Chondrocyte (in vitro differentiated cells): ENCODE results near the gene XRCC1. TPM values are rescaled to one million over a fixed set of nuclear protein-coding genes. Genes with fewer than 3 reads are reported as not detected.

ENCODE experiments used
- DNase-seq: peaks from one replicate; pipeline ENCODE4 v3.0.0; 2021; ENCODE audit warnings: mixed read lengths, low spot score
- H3K27ac Mint-ChIP-seq: one replicate; pipeline ENCODE4 v1.8.0; 2021; ENCODE audit warnings: mild to moderate bottlenecking, moderate library complexity, mixed read lengths; ENCODE audit not compliant: unreplicated experiment
- H3K27me3 Mint-ChIP-seq: 2 replicates; pipeline ENCODE4 v1.8.0; 2021; ENCODE audit warnings: low read depth, mixed read lengths
- H3K36me3 Mint-ChIP-seq: 2 replicates; pipeline ENCODE4 v1.8.0; 2021; ENCODE audit warnings: low read depth, mixed read lengths
- H3K4me1 Mint-ChIP-seq: 2 replicates; pipeline ENCODE4 v1.8.0; 2021; ENCODE audit warnings: low read depth, mild to moderate bottlenecking, mixed read lengths
- H3K4me3 Mint-ChIP-seq: one replicate; pipeline ENCODE4 v1.8.0; 2021; ENCODE audit warnings: mild to moderate bottlenecking, moderate library complexity, mixed read lengths; ENCODE audit not compliant: unreplicated experiment
- H3K9me3 Mint-ChIP-seq: 2 replicates; pipeline ENCODE4 v1.8.0; 2021; ENCODE audit warnings: low read depth, mixed read lengths
- CTCF ChIP-seq: fragments of 200-600 bp; sonication (generic); IDR thresholded peaks from 2 replicates; pipeline ENCODE4 v1.5.0; 2021; ENCODE audit warnings: antibody characterized with exemption, mild to moderate bottlenecking, moderate library complexity
- total RNA-seq: library from RNA; stranded (reverse); gene quantifications from 3 replicates; pipeline ENCODE4 v1.2.1, GENCODE V29; 2021

Gene XRCC1
- total RNA-seq, 1 donor from 2014 or later = 30.5 TPM

GRCh38 chr19:43505941-43506340 lies 69.4 kb downstream of the XRCC1 start:
- Mint-ChIP-seq H3K36me3 (peaks cover 17% of the 10 kb centered on the region), H3K27me3 (no peaks in the 10 kb centered on the region), H3K4me3 (no peak overlapping the region), H3K27ac (no peak overlapping the region), H3K9me3 (no peaks in the 10 kb centered on the region), H3K4me1 (peaks cover 14% of the 10 kb centered on the region)
- TF ChIP-seq CTCF = no peak
- no peak for DNase-seq

- no peaks in the 10 kb centered on the region for H3K27me3 Mint-ChIP-seq
- peaks cover 19% of the 10 kb centered on the region for H3K36me3 Mint-ChIP-seq
- no peak for DNase-seq
- H3K4me1 Mint-ChIP-seq = peaks cover 14% of the 10 kb centered on the region
- TF ChIP-seq CTCF = no peak
- no peaks in the 10 kb centered on the region for H3K9me3 Mint-ChIP-seq
- H3K27ac Mint-ChIP-seq = peak overlapping the region; percentile 11
- H3K4me3 Mint-ChIP-seq = peak overlapping the region; percentile 32
These were observed 70.2 kb downstream of the XRCC1 start for GRCh38 chr19:43505186-43505456.

GRCh38 chr19:43504426-43505185 lies 70.7 kb downstream of the XRCC1 start, which contains the start of gene PHLDB3:
PHLDB3 (minus strand) TSS chr19:43504746; CDS start chr19:43504118, 628 bp downstream.
- Mint-ChIP-seq H3K9me3 (no peaks in the 10 kb centered on the region), H3K27ac (peak within 1 kb of the TSS; percentile 91), H3K36me3 (peaks cover 14% of the 10 kb centered on the region), H3K4me1 (peaks cover 14% of the 10 kb centered on the region), H3K27me3 (no peaks in the 10 kb centered on the region), H3K4me3 (peak within 1 kb of the TSS; percentile 94)
- no peak for TF ChIP-seq CTCF
- DNase-seq = no peak

- peak; percentile 46 for TF ChIP-seq CTCF
- H3K9me3 Mint-ChIP-seq = no peaks in the 10 kb centered on the region
- H3K4me3 Mint-ChIP-seq = peak overlapping the region; percentile 94
- H3K27me3 Mint-ChIP-seq = no peaks in the 10 kb centered on the region
- peaks cover 14% of the 10 kb centered on the region for H3K4me1 Mint-ChIP-seq
- peaks cover 16% of the 10 kb centered on the region for H3K36me3 Mint-ChIP-seq
- peak overlapping the region; percentile 91 for H3K27ac Mint-ChIP-seq
- peak; percentile 95 for DNase-seq
These were observed 71.6 kb downstream of the XRCC1 start for GRCh38 chr19:43503501-43504425.

GRCh38 chr19:43502419-43502976 lies 72.8 kb downstream of the XRCC1 start:
- no peak overlapping the region for H3K4me3 Mint-ChIP-seq
- H3K4me1 Mint-ChIP-seq = peaks cover 14% of the 10 kb centered on the region
- TF ChIP-seq CTCF = no peak
- DNase-seq = no peak
- H3K36me3 Mint-ChIP-seq = peaks cover 11% of the 10 kb centered on the region
- no peaks in the 10 kb centered on the region for H3K9me3 Mint-ChIP-seq
- H3K27ac Mint-ChIP-seq = no peak overlapping the region
- H3K27me3 Mint-ChIP-seq = no peaks in the 10 kb centered on the region
